ENCODE results near the gene BMP2. TPM values are rescaled to one million over a fixed set of nuclear protein-coding genes. Genes with fewer than 3 reads are reported as not detected.

The BMP2 gene
- total RNA-seq, 3 donors from 2014 or later: 3.9 to 14.7 (median 5.0) TPM

DNA sequence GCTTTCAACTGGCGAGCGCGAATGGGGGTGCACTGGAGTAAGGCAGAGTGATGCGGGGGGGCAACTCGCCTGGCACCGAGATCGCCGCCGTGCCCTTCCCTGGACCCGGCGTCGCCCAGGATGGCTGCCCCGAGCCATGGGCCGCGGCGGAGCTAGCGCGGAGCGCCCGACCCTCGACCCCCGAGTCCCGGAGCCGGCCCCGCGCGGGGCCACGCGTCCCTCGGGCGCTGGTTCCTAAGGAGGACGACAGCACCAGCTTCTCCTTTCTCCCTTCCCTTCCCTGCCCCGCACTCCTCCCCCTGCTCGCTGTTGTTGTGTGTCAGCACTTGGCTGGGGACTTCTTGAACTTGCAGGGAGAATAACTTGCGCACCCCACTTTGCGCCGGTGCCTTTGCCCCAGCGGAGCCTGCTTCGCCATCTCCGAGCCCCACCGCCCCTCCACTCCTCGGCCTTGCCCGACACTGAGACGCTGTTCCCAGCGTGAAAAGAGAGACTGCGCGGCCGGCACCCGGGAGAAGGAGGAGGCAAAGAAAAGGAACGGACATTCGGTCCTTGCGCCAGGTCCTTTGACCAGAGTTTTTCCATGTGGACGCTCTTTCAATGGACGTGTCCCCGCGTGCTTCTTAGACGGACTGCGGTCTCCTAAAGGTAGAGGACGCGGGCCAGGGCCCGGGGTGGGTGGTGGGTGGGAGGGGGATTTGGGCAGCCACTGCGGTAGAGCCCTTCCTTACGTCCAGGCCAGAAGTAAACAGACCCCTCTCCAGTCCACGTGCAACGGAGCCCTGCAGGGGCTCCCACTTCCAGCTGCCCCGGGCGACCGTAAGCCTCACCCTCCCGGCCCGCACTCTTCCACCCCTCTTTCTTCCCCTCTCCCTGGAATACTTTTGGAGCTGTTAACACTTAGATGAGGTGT lies 998 bp downstream of the BMP2 start:
- H3K27me3 ChIP-seq: peaks cover 0 to 18% of the 10 kb centered on the region in 2 donors
- no peaks in the 10 kb centered on the region for H3K4me1 ChIP-seq
- H3K4me3 ChIP-seq: peak overlapping the region; percentile 60 to 77 (median 76)
- DNase-seq (ENCODE audit: low spot score in 2 of 2): no peak
- no peaks in the 10 kb centered on the region for H3K36me3 ChIP-seq
- intact Hi-C loops (cut with DNase I; ENCODE audit: low total_unique reads): no loop called here
- peak overlapping the region in 1 of 2 donors; percentile 53 for H3K27ac ChIP-seq
- no peaks in the 10 kb centered on the region for H3K9me3 ChIP-seq
- TF ChIP-seq, protein P1, sequence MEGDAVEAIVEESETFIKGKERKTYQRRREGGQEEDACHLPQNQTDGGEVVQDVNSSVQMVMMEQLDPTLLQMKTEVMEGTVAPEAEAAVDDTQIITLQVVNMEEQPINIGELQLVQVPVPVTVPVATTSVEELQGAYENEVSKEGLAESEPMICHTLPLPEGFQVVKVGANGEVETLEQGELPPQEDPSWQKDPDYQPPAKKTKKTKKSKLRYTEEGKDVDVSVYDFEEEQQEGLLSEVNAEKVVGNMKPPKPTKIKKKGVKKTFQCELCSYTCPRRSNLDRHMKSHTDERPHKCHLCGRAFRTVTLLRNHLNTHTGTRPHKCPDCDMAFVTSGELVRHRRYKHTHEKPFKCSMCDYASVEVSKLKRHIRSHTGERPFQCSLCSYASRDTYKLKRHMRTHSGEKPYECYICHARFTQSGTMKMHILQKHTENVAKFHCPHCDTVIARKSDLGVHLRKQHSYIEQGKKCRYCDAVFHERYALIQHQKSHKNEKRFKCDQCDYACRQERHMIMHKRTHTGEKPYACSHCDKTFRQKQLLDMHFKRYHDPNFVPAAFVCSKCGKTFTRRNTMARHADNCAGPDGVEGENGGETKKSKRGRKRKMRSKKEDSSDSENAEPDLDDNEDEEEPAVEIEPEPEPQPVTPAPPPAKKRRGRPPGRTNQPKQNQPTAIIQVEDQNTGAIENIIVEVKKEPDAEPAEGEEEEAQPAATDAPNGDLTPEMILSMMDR (IDR thresholded peaks at IDR 0.05): no peak
- no peak for TF ChIP-seq POLR2AphosphoS5 (IDR thresholded peaks at IDR 0.05)
- TF ChIP-seq POLR2A (IDR thresholded peaks at IDR 0.05): no peak

DNA sequence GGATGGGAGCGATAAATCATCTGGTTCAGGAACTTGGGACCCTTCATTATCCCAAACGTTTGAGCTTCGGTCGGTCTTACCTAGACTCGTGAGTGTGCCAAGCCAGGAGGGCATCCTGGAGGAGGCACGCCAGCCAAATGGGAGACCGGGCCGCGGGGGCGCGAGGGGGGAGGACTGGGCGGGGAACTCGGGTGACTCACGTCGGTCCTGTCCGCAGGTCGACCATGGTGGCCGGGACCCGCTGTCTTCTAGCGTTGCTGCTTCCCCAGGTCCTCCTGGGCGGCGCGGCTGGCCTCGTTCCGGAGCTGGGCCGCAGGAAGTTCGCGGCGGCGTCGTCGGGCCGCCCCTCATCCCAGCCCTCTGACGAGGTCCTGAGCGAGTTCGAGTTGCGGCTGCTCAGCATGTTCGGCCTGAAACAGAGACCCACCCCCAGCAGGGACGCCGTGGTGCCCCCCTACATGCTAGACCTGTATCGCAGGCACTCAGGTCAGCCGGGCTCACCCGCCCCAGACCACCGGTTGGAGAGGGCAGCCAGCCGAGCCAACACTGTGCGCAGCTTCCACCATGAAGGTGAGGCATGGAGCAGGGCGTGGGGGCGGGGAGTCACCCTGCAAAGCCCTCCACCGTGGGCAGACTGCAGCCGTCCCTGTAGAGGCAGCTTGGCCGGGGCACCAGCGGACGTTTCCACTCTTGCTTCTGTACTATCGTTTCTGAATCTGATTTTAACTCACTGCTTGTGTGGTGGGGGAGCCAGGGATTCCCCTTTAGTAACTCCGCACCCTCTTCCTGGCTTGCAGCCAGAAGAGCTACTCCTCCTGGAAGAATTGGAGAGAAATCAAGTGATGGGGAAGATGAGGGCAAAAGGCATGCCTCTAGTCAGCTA lies 2.7 kb downstream of the BMP2 start:
- Histone ChIP-seq H3K27ac (no peak overlapping the region), H3K36me3 (no peaks in the 10 kb centered on the region), H3K27me3 (peaks cover 0 to 18% of the 10 kb centered on the region in 2 donors), H3K4me1 (no peaks in the 10 kb centered on the region), H3K9me3 (no peaks in the 10 kb centered on the region), H3K4me3 (peak overlapping the region; percentile 60 to 77 (median 76))
- TF ChIP-seq POLR2A (IDR thresholded peaks at IDR 0.05) (no peak), POLR2AphosphoS5 (IDR thresholded peaks at IDR 0.05) (no peak)
- TF ChIP-seq, protein P1 (IDR thresholded peaks at IDR 0.05): no peak
- DNase-seq (ENCODE audit: low spot score in 2 of 2): no peak
- intact Hi-C loops (cut with DNase I; ENCODE audit: low total_unique reads): no loop called here

DNA sequence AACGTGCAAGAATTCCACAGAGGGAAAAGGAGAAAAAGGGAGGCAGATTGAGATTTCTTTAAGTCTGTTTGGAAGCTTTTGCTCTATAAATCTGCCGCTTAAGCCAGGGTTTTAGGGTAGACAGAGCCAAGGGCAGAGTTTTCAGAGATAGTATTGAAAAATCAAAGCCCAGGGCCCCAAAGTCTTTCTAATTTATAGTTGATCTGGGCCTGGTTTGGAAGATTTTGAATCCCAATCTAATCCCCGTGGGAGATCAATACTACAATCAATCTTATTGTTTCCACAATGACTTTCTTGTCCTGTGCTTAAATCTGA lies 3.3 kb downstream of the BMP2 start:
- peak overlapping the region; percentile 60 to 77 (median 76) for H3K4me3 ChIP-seq
- no peaks in the 10 kb centered on the region for H3K36me3 ChIP-seq
- peaks cover 0 to 18% of the 10 kb centered on the region in 2 donors for H3K27me3 ChIP-seq
- no peak overlapping the region for H3K27ac ChIP-seq
- DNase-seq (ENCODE audit: low spot score in 2 of 2): no peak
- no peaks in the 10 kb centered on the region for H3K9me3 ChIP-seq
- TF ChIP-seq, protein P1 (IDR thresholded peaks at IDR 0.05): no peak
- TF ChIP-seq POLR2A (IDR thresholded peaks at IDR 0.05): no peak
- TF ChIP-seq POLR2AphosphoS5 (IDR thresholded peaks at IDR 0.05): no peak
- no peaks in the 10 kb centered on the region for H3K4me1 ChIP-seq
- intact Hi-C loops (cut with DNase I; ENCODE audit: low total_unique reads): no loop called here

DNA sequence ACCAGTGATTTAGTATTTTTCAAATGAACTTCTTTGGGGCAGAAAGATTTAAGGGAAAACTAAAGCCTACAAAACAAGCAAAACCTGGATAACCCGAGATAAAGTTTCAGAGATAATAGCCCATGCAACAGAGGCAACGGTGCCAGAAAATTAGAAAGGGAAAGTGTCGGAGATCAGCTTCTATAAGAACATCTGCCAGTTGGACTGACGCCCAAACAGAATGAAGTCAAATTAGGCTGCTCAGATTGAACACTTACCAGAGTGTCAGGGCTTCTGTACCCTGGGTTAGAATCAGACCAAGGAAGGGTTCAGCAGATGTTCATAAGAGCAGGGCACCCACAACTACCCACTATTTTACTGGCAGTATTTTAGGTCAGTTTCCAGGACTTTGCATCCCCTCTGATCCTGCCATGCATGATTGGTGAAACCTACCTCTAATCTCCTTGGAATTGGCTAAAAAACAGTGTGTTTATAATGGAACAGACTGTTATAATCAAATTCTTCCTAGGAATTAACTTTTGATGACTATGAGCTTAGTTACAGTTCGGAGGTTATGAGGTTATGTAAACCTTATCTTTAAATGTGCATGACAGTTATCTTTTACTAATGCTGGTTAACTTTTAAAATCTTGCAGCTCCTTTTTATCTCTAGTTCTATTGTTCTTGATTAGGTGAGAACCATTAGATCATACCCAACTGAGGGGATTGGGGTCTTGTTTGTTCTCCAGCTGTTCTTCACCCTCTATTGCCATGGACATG lies 13.1 kb downstream of the BMP2 start:
- TF ChIP-seq POLR2A (IDR thresholded peaks at IDR 0.05) (no peak), POLR2AphosphoS5 (IDR thresholded peaks at IDR 0.05) (no peak)
- TF ChIP-seq, protein P1 (IDR thresholded peaks at IDR 0.05): no peak
- intact Hi-C loops (cut with DNase I; ENCODE audit: low total_unique reads): no loop called here

More for the DNA sequence above, 13.1 kb downstream of the BMP2 start:
- no peak overlapping the region for H3K4me3 ChIP-seq
- H3K27me3 ChIP-seq: no peaks in the 10 kb centered on the region
- no peak for DNase-seq (ENCODE audit: low spot score in 2 of 2)
- no peaks in the 10 kb centered on the region for H3K9me3 ChIP-seq
- no peak overlapping the region for H3K27ac ChIP-seq
- no peaks in the 10 kb centered on the region for H3K4me1 ChIP-seq
- no peaks in the 10 kb centered on the region for H3K36me3 ChIP-seq

All from breast epithelium (tissue), 4 donors.